H9 (cell line): Measurements from ENCODE around the gene IAH1. TPM values are rescaled to one million over a fixed set of nuclear protein-coding genes. Genes with fewer than 3 reads are reported as not detected.

Experiments
- DNase-seq: peaks from one replicate; pipeline ENCODE4 v3.0.0-alpha.2; 2017
- H2AFZ ChIP-seq: one replicate; pipeline ENCODE4 v1.6.1; 2013; ENCODE audit warnings: mild to moderate bottlenecking, low read length, control low read depth, moderate library complexity
- H2AK5ac ChIP-seq: 2 replicates; pipeline ENCODE4 v1.6.1; 2013; ENCODE audit warnings: low read length, control low read depth, mixed read lengths; ENCODE audit not compliant: insufficient read length
- H2BK120ac ChIP-seq: one replicate; pipeline ENCODE4 v1.6.1; 2013; ENCODE audit warnings: low read depth, mild to moderate bottlenecking, low read length, control low read depth, inconsistent platforms; ENCODE audit not compliant: poor library complexity, severe bottlenecking
- H2BK12ac ChIP-seq: 2 replicates; pipeline ENCODE4 v1.6.1; 2013; ENCODE audit warnings: low read length, control low read depth, mixed read lengths, low read depth; ENCODE audit not compliant: insufficient read length
- H2BK15ac ChIP-seq: 2 replicates; pipeline ENCODE4 v1.6.1; 2013; ENCODE audit warnings: low read depth, low read length, control low read depth
- H2BK20ac ChIP-seq: one replicate; pipeline ENCODE4 v1.6.1; 2013; ENCODE audit warnings: low read depth, mild to moderate bottlenecking, low read length, control low read depth, inconsistent platforms; ENCODE audit not compliant: poor library complexity, severe bottlenecking
- H2BK5ac ChIP-seq: 2 replicates; pipeline ENCODE4 v1.6.1; 2013; ENCODE audit warnings: low read length, control low read depth, mixed read lengths; ENCODE audit not compliant: insufficient read length
- H3K14ac ChIP-seq: 2 replicates; pipeline ENCODE4 v1.6.1; 2013; ENCODE audit warnings: low read length, control low read depth; ENCODE audit not compliant: insufficient read depth
- H3K18ac ChIP-seq: 2 replicates; pipeline ENCODE4 v1.6.1; 2013; ENCODE audit warnings: low read depth, mild to moderate bottlenecking, mixed read lengths, low read length, control low read depth; ENCODE audit not compliant: insufficient read length
- H3K23ac ChIP-seq: 2 replicates; pipeline ENCODE4 v1.6.1; 2013; ENCODE audit warnings: low read length, control low read depth, mixed read lengths, low read depth; ENCODE audit not compliant: insufficient read length
- H3K23me2 ChIP-seq: 2 replicates; pipeline ENCODE4 v1.6.1; 2013; ENCODE audit warnings: low read depth, mild to moderate bottlenecking, mixed read lengths, low read length, control low read depth; ENCODE audit not compliant: insufficient read length, poor library complexity, severe bottlenecking
- H3K27ac ChIP-seq: 2 replicates; pipeline ENCODE4 v1.5.1; 2013; ENCODE audit warnings: low read length, control low read depth, mixed read lengths, low read depth; ENCODE audit not compliant: insufficient read length
- H3K27me3 ChIP-seq: 2 replicates; pipeline ENCODE4 v1.6.1; 2013; ENCODE audit warnings: low read length, control low read depth, inconsistent platforms; ENCODE audit not compliant: insufficient read depth
- H3K4ac ChIP-seq: 2 replicates; pipeline ENCODE4 v1.6.1; 2013; ENCODE audit warnings: low read depth, mild to moderate bottlenecking, control low read depth, inconsistent platforms, low read length, moderate library complexity
- H3K4me1 ChIP-seq: 2 replicates; pipeline ENCODE4 v1.6.1; 2013; ENCODE audit warnings: low read length, control low read depth, inconsistent platforms; ENCODE audit not compliant: insufficient read depth
- H3K4me2 ChIP-seq: 2 replicates; pipeline ENCODE4 v1.6.1; 2013; ENCODE audit warnings: low read length, control low read depth, mixed read lengths; ENCODE audit not compliant: insufficient read length, insufficient read depth
- H3K56ac ChIP-seq: 2 replicates; pipeline ENCODE4 v1.6.1; 2013; ENCODE audit warnings: low read depth, mild to moderate bottlenecking, mixed read lengths, low read length, control low read depth; ENCODE audit not compliant: insufficient read length
- H3K79me1 ChIP-seq: 2 replicates; pipeline ENCODE4 v1.6.1; 2013; ENCODE audit warnings: low read depth, mild to moderate bottlenecking, moderate library complexity, low read length, control low read depth, inconsistent platforms; ENCODE audit not compliant: insufficient read depth, poor library complexity, severe bottlenecking
- H3K79me2 ChIP-seq: 2 replicates; pipeline ENCODE4 v1.6.1; 2013; ENCODE audit warnings: low read length, control low read depth, inconsistent platforms; ENCODE audit not compliant: insufficient read depth
- H3K9ac ChIP-seq: 2 replicates; pipeline ENCODE4 v1.6.1; 2013; ENCODE audit warnings: low read length, control low read depth, mixed read lengths; ENCODE audit not compliant: insufficient read length; ENCODE audit errors: extremely low read depth
- H3K9me3 ChIP-seq: one replicate; pipeline ENCODE4 v1.6.1; 2013; ENCODE audit warnings: low read depth, low read length, inconsistent platforms; ENCODE audit not compliant: control insufficient read depth
- H3T11ph ChIP-seq: one replicate; pipeline ENCODE4 v1.6.1; 2013; ENCODE audit warnings: mild to moderate bottlenecking, low read length, control low read depth, inconsistent platforms
- H4K20me1 ChIP-seq: one replicate; pipeline ENCODE4 v1.6.1; 2013; ENCODE audit not compliant: control insufficient read depth, insufficient read length, insufficient read depth
- H4K5ac ChIP-seq: 2 replicates; pipeline ENCODE4 v1.6.1; 2013; ENCODE audit warnings: low read depth, mild to moderate bottlenecking, mixed read lengths, low read length, control low read depth; ENCODE audit not compliant: insufficient read length
- H4K8ac ChIP-seq: replicated peaks from 2 replicates; pipeline ENCODE4 v1.6.1; 2013; ENCODE audit warnings: low read length, control low read depth, mixed read lengths, low read depth; ENCODE audit not compliant: insufficient read length
- H4K91ac ChIP-seq: 2 replicates; pipeline ENCODE4 v1.6.1; 2013; ENCODE audit warnings: low read depth, mild to moderate bottlenecking, moderate library complexity, mixed read lengths, low read length, control low read depth; ENCODE audit not compliant: insufficient read length
- H3K27ac Mint-ChIP-seq, 3 experiments: 2 replicates in 2 of 3; 3 replicates in 1 of 3; pipeline ENCODE4 v1.8.0; 2020 to 2021; ENCODE audit warnings: mixed read lengths in 3 of 3, mild to moderate bottlenecking in 1 of 3, moderate library complexity in 1 of 3
- H3K27me3 Mint-ChIP-seq: 2 replicates; pipeline ENCODE4 v1.8.0; 2021; ENCODE audit warnings: low read depth, mild to moderate bottlenecking, moderate library complexity, mixed read lengths
- H3K36me3 Mint-ChIP-seq, 3 experiments: 2 replicates in 2 of 3; 3 replicates in 1 of 3; pipeline ENCODE4 v1.8.0; 2020 to 2021; ENCODE audit warnings: low read depth in 3 of 3, mixed read lengths in 3 of 3; ENCODE audit not compliant: insufficient read depth in 1 of 3
- H3K4me1 Mint-ChIP-seq, 2 experiments: 2 replicates each; pipeline ENCODE4 v1.8.0; 2020; ENCODE audit warnings: mixed read lengths in 2 of 2
- H3K4me3 Mint-ChIP-seq, 2 experiments: 2 replicates in 1 of 2; 3 replicates in 1 of 2; pipeline ENCODE4 v1.8.0; 2020 to 2021; ENCODE audit warnings: mild to moderate bottlenecking in 2 of 2, mixed read lengths in 2 of 2, moderate library complexity in 1 of 2
- H3K9me3 Mint-ChIP-seq, 2 experiments: 2 replicates in 1 of 2; 3 replicates in 1 of 2; pipeline ENCODE4 v1.8.0; 2020; ENCODE audit warnings: mild to moderate bottlenecking in 2 of 2, mixed read lengths in 2 of 2, moderate library complexity in 1 of 2
- WGBS: extraction: QIAGEN DNeasy Blood & Tissue Kit; methylation state at CpG from one replicate; pipeline ENCODE4 v1.1.7; 2013; ENCODE audit warnings: missing lambda C conversion rate, low lambda C conversion rate, mixed read lengths; ENCODE audit not compliant: insufficient read length; ENCODE audit errors: extremely low coverage; 5-methylcytosine and 5-hydroxymethylcytosine counted together
- total RNA-seq: library from RNA; stranded (reverse); gene quantifications from 2 replicates; pipeline ENCODE4 v1.2.1, GENCODE V29; 2021
- TF ChIP-seq, protein P1 (sequence below): fragments of 200-600 bp; sonication (generic); conservative IDR thresholded peaks from 3 replicates; pipeline ENCODE4 v1.8.0; 2021; ENCODE audit warnings: antibody characterized with exemption, mild to moderate bottlenecking

The IAH1 gene
- total RNA-seq, 1 experiment from 2014 or later: 25.6 TPM

DNA sequence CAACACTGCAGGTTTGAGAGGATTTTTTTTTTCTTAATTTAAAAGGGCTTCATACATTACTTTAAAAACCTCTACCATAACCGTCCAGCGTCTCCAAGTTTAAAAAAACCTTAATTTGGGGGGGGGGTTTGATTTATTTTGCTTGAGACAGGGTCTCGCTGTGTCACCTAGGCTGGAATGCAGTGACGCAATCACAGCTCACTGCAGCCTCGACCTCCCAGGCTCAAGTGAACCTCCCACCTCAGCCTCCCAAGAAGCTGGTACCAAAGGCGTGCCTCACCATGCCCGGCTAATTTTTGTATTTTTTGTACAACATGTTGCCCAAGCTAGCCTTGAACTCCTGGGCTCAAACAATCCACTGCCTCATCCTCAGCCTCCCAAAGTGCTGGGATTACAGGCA is 44.4 kb downstream of the IAH1 start:
- Histone ChIP-seq H3K27ac (no peak overlapping the region), H4K5ac (no peak overlapping the region), H2BK15ac (no peak overlapping the region), H3K4me1 (no peaks in the 10 kb centered on the region), H3K4me2 (no peak overlapping the region), H3K27me3 (no peaks in the 10 kb centered on the region), H3K79me1 (no peaks in the 10 kb centered on the region), H3K9ac (no peak overlapping the region), H2BK120ac (no peak overlapping the region), H2AFZ (no peak overlapping the region), H2BK12ac (no peak overlapping the region), H3K56ac (no peak overlapping the region), H4K20me1 (no peaks in the 10 kb centered on the region), H2BK5ac (no peak overlapping the region), H3K9me3 (no peaks in the 10 kb centered on the region), H3K4ac (no peak overlapping the region), H2AK5ac (no peak overlapping the region), H2BK20ac (no peak overlapping the region), H4K91ac (no peak overlapping the region), H3K23ac (no peak overlapping the region), H3K23me2 (no peaks in the 10 kb centered on the region), H3T11ph (no peak overlapping the region), H3K79me2 (no peaks in the 10 kb centered on the region), H4K8ac (no peak overlapping the region), H3K18ac (no peak overlapping the region), H3K14ac (no peak overlapping the region)
- H3K4me1 Mint-ChIP-seq: no peaks in the 10 kb centered on the region
- no peaks in the 10 kb centered on the region for H3K27me3 Mint-ChIP-seq
- no peaks in the 10 kb centered on the region for H3K9me3 Mint-ChIP-seq
- TF ChIP-seq, protein P1, sequence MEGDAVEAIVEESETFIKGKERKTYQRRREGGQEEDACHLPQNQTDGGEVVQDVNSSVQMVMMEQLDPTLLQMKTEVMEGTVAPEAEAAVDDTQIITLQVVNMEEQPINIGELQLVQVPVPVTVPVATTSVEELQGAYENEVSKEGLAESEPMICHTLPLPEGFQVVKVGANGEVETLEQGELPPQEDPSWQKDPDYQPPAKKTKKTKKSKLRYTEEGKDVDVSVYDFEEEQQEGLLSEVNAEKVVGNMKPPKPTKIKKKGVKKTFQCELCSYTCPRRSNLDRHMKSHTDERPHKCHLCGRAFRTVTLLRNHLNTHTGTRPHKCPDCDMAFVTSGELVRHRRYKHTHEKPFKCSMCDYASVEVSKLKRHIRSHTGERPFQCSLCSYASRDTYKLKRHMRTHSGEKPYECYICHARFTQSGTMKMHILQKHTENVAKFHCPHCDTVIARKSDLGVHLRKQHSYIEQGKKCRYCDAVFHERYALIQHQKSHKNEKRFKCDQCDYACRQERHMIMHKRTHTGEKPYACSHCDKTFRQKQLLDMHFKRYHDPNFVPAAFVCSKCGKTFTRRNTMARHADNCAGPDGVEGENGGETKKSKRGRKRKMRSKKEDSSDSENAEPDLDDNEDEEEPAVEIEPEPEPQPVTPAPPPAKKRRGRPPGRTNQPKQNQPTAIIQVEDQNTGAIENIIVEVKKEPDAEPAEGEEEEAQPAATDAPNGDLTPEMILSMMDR: no peak
- no CpG with 5 or more reads among the region's 7 CpGs for WGBS
- H3K27ac Mint-ChIP-seq: no peak overlapping the region
- no peak for DNase-seq
- H3K4me3 Mint-ChIP-seq: no peak overlapping the region
- H3K36me3 Mint-ChIP-seq: peaks cover 12 to 51% (median 36%) of the 10 kb centered on the region in 3 experiments; a peak in 6 of 7 replicates
